B cell (primary cell): ENCODE results near the gene PES1. TPM values are rescaled to one million over a fixed set of nuclear protein-coding genes. Genes with fewer than 3 reads are reported as not detected.

Experiments used
- ATAC-seq: fragments of 200-7000 bp; cut with Tn5 transposase; one replicate; pipeline ENCODE4 v1.10.0; 2021; ENCODE audit warnings: low read depth, mild to moderate bottlenecking, moderate number of reproducible peaks, moderate library complexity
- CTCF ChIA-PET: fragments of 350-600 bp; sonication (Branson Sonifier 250); formaldehyde crosslinking; loops from one replicate; lab custom pipeline; 2021; ENCODE audit warnings: antibody characterized with exemption, inconsistent platforms; lab: Charles Lee
- POLR2A ChIA-PET: fragments of 350-600 bp; sonication (Branson Sonifier 250); formaldehyde crosslinking; loops from one replicate; lab custom pipeline; 2021; ENCODE audit warnings: antibody characterized with exemption; lab: Charles Lee
- DNase-seq: peaks from one replicate; pipeline ENCODE4 v3.0.0; 2013
- H2AFZ ChIP-seq: 2 replicates; pipeline ENCODE4 v1.6.1; 2012; ENCODE audit warnings: mild to moderate bottlenecking, low read depth, low read length; ENCODE audit not compliant: insufficient read depth, poor library complexity, severe bottlenecking
- H3K27ac ChIP-seq, 2 donors: 1 replicate in 1 of 2; 2 replicates in 1 of 2; pipeline ENCODE4 v1.5.1; 2012 to 2013; ENCODE audit warnings: low read length in 2 of 2, mild to moderate bottlenecking in 2 of 2, moderate library complexity in 1 of 2
- H3K27me3 ChIP-seq, 4 experiments: fragments of 200-600 bp in 1 of 4; sonication (generic) in 1 of 4; replicated peaks in 1 of 4; 1 replicate in 2 of 4; 2 replicates in 2 of 4; pipeline versions ENCODE4 v1.6.1 to v1.7.0; 2013 to 2016; ENCODE audit warnings: low read length in 3 of 4, mild to moderate bottlenecking in 2 of 4, mixed read lengths in 1 of 4, moderate library complexity in 1 of 4; ENCODE audit not compliant: insufficient read depth in 4 of 4, control insufficient read depth in 3 of 4; ENCODE audit errors: control extremely low read depth in 1 of 4
- H3K36me3 ChIP-seq, 2 experiments: replicated peaks in 1 of 2; 1 replicate in 1 of 2; 2 replicates in 1 of 2; pipeline versions ENCODE4 v1.6.1 to v1.7.1; 2013; ENCODE audit warnings: low read length in 1 of 2; ENCODE audit not compliant: insufficient read depth in 2 of 2, control insufficient read depth in 1 of 2; ENCODE audit errors: control extremely low read depth in 1 of 2, extremely low read depth in 1 of 2
- H3K4me1 ChIP-seq, 2 donors: fragments of 200-600 bp in 1 of 2; sonication (generic) in 1 of 2; 1 replicate in 1 of 2; 2 replicates in 1 of 2; pipeline versions ENCODE4 v1.5.1 to v1.6.1; 2013 to 2017; ENCODE audit warnings: low read length in 2 of 2; ENCODE audit not compliant: control insufficient read depth in 2 of 2, insufficient read depth in 2 of 2
- H3K4me2 ChIP-seq: replicated peaks from 2 replicates; pipeline ENCODE3; 2012; ENCODE audit warnings: mild to moderate bottlenecking, low read depth, low read length; ENCODE audit not compliant: poor library complexity, severe bottlenecking
- H3K4me3 ChIP-seq, 5 experiments: fragments of 200-600 bp in 1 of 5; sonication (generic) in 1 of 5; 1 replicate in 3 of 5; 2 replicates in 2 of 5; pipeline versions ENCODE4 v1.5.1 to v1.7.0; 2011 to 2016; ENCODE audit warnings: low read length in 4 of 5, mild to moderate bottlenecking in 4 of 5, low read depth in 2 of 5, control low read depth in 1 of 5, moderate library complexity in 1 of 5; ENCODE audit not compliant: insufficient read depth in 1 of 5; ENCODE audit errors: control extremely low read depth in 1 of 5, extremely low read depth in 1 of 5
- H3K79me2 ChIP-seq: fragments of 200-600 bp; sonication (generic); one replicate; pipeline ENCODE4 v1.6.0; 2016; ENCODE audit warnings: low read length; ENCODE audit not compliant: control insufficient read depth, insufficient read depth
- H3K9ac ChIP-seq: fragments of 200-600 bp; sonication (generic); 2 replicates; pipeline ENCODE4 v1.6.1; 2017; ENCODE audit warnings: mild to moderate bottlenecking, low read length, moderate library complexity
- H3K9me3 ChIP-seq, 3 donors: one replicate each; pipeline versions ENCODE4 v1.6.1 to v1.7.1; 2013; ENCODE audit warnings: low read length in 2 of 3; ENCODE audit not compliant: control insufficient read depth in 2 of 3, insufficient read depth in 1 of 3; ENCODE audit errors: control extremely low read depth in 1 of 3
- H4K20me1 ChIP-seq: 2 replicates; pipeline ENCODE4 v1.6.0; 2012; ENCODE audit warnings: mild to moderate bottlenecking, low read length; ENCODE audit not compliant: insufficient read depth, control insufficient read depth, poor library complexity, severe bottlenecking
- H3K27ac Mint-ChIP-seq: one replicate; pipeline ENCODE4 v1.8.0; 2021; ENCODE audit warnings: mixed read lengths
- H3K27me3 Mint-ChIP-seq: one replicate; pipeline ENCODE4 v1.8.0; 2021; ENCODE audit warnings: mixed read lengths
- H3K4me1 Mint-ChIP-seq: one replicate; pipeline ENCODE4 v1.8.0; 2021; ENCODE audit warnings: mixed read lengths
- H3K4me3 Mint-ChIP-seq: one replicate; pipeline ENCODE4 v1.8.0; 2021; ENCODE audit warnings: mixed read lengths
- H3K9me3 Mint-ChIP-seq: one replicate; pipeline ENCODE4 v1.8.0; 2022; ENCODE audit warnings: mixed read lengths; ENCODE audit not compliant: insufficient read depth
- EZH2 ChIP-seq: IDR thresholded peaks from 2 replicates; pipeline ENCODE4 v1.6.1; 2012; ENCODE audit warnings: borderline replicate concordance, low read depth, mild to moderate bottlenecking, moderate library complexity, low read length; ENCODE audit not compliant: insufficient read depth, poor library complexity, severe bottlenecking
- WGBS: methylation state at CpG from one replicate; pipeline ENCODE4 v1.1.5; 2013; ENCODE audit warnings: missing lambda C conversion rate; ENCODE audit not compliant: insufficient coverage; 5-methylcytosine and 5-hydroxymethylcytosine counted together
- intact Hi-C: fragments of 100-400 bp; cut with micrococcal nuclease; formaldehyde crosslinking; loops from one replicate; pipeline ENCODE4 v1.10.0; 2022
- polyA plus RNA-seq: library from polyadenylated mRNA; depleted of rRNA; stranded (reverse); fragments of >200 nt; gene quantifications from 2 replicates; pipeline ENCODE4 v1.2.3, GENCODE V29; 2012
- total RNA-seq, 2 donors: library from RNA; stranded (reverse); fragments of 120-200 nt in 1 of 2; gene quantifications; 1 replicate in 1 of 2; 2 replicates in 1 of 2; pipeline versions ENCODE4 v1.2.3 to v1.2.4, GENCODE V29; 2013 to 2022
- TF ChIP-seq, protein P1 (sequence below): fragments of 200-600 bp; IDR thresholded peaks from one replicate; pipeline ENCODE4 v1.8.0; 2022; ENCODE audit warnings: antibody characterized with exemption, mild to moderate bottlenecking

PES1 gene
- total and polyA plus RNA-seq, 2 donors (not counting 1 experiment from before 2014, with no cell fraction given) = 38.1 to 75.2 TPM

DNA sequence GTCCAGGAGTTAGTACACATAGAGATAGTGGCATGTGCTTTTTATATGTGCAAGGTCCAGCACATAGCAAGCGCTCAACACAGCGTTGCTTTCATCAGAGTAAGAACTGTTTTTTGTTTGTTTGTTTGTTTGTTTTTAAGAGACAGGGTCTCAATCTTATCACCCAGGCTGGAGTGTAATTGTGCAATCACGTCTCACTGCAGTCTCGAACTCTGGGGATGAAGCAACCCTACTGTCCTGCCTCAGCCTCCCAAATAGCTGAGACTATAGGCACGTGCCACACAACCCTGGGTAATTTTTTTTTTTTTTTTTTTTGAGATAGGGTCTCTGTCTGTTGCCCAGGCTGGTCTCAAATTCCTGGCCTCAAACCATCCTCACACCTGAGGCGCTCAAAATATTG, 26.1 kb upstream of the PES1 start:
- H3K4me2 ChIP-seq = no peak overlapping the region
- H2AFZ ChIP-seq = no peak overlapping the region
- no peak for ATAC-seq
- no peaks in the 10 kb centered on the region for H3K9me3 Mint-ChIP-seq
- no peak for TF ChIP-seq EZH2
- TF ChIP-seq, protein P1, sequence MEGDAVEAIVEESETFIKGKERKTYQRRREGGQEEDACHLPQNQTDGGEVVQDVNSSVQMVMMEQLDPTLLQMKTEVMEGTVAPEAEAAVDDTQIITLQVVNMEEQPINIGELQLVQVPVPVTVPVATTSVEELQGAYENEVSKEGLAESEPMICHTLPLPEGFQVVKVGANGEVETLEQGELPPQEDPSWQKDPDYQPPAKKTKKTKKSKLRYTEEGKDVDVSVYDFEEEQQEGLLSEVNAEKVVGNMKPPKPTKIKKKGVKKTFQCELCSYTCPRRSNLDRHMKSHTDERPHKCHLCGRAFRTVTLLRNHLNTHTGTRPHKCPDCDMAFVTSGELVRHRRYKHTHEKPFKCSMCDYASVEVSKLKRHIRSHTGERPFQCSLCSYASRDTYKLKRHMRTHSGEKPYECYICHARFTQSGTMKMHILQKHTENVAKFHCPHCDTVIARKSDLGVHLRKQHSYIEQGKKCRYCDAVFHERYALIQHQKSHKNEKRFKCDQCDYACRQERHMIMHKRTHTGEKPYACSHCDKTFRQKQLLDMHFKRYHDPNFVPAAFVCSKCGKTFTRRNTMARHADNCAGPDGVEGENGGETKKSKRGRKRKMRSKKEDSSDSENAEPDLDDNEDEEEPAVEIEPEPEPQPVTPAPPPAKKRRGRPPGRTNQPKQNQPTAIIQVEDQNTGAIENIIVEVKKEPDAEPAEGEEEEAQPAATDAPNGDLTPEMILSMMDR = no peak
- H3K79me2 ChIP-seq = no peaks in the 10 kb centered on the region
- no peaks in the 10 kb centered on the region for H4K20me1 ChIP-seq
- H3K9me3 ChIP-seq = no peaks in the 10 kb centered on the region
- H3K27ac Mint-ChIP-seq = no peak overlapping the region
- H3K27ac ChIP-seq = no peak overlapping the region
- CTCF ChIA-PET = no interaction called here
- DNase-seq = no peak
- no peaks in the 10 kb centered on the region for H3K4me1 Mint-ChIP-seq
- WGBS = no CpG with 5 or more reads among the region's 6 CpGs
- no peak overlapping the region for H3K4me3 Mint-ChIP-seq
- H3K27me3 ChIP-seq = no peaks in the 10 kb centered on the region
- no peak overlapping the region for H3K4me3 ChIP-seq
- no peaks in the 10 kb centered on the region for H3K36me3 ChIP-seq
- peaks cover 19% of the 10 kb centered on the region for H3K27me3 Mint-ChIP-seq
- POLR2A ChIA-PET = no interaction called here
- no peaks in the 10 kb centered on the region for H3K4me1 ChIP-seq
- H3K9ac ChIP-seq = no peak overlapping the region
- intact Hi-C loops = no loop called here

DNA sequence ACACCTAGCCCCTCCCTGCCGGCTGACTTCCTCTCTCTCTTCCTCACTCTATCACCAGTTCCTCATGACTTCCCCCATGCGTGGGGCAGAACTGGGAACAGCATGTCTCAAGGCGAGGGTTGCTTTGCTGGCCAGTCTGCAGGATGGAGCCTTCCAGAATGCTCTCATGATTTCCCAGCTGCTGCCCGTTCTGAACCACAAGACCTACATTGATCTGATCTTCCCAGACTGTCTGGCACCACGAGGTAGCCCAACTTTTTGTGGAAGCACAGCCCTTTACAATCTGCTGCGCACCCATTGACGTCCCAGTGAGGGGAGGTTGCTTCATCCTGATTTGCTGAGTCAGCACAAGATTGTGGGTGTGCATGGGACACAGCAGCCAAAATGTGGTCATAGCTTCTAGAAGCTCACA, 23.8 kb upstream of the PES1 start:
- TF ChIP-seq, protein P1 = no peak
- no peak for TF ChIP-seq EZH2
- H3K4me3 ChIP-seq = no peak overlapping the region
- no peak overlapping the region for H3K9ac ChIP-seq
- ChIA-PET CTCF (no interaction called here), POLR2A (no interaction called here)
- H3K27ac ChIP-seq = no peak overlapping the region
- H3K36me3 ChIP-seq = no peaks in the 10 kb centered on the region
- no peak overlapping the region for H3K4me2 ChIP-seq
- no peaks in the 10 kb centered on the region for H4K20me1 ChIP-seq
- WGBS = 92% methylated on average over 6 of the region's 7 CpGs
- Mint-ChIP-seq H3K9me3 (no peaks in the 10 kb centered on the region), H3K4me1 (no peaks in the 10 kb centered on the region), H3K4me3 (no peak overlapping the region), H3K27me3 (peaks cover 20% of the 10 kb centered on the region), H3K27ac (no peak overlapping the region)
- H3K9me3 ChIP-seq = no peaks in the 10 kb centered on the region
- ATAC-seq (no peak), DNase-seq (no peak)
- intact Hi-C loops = no loop called here
- H3K79me2 ChIP-seq = no peaks in the 10 kb centered on the region
- no peak overlapping the region for H2AFZ ChIP-seq
- H3K4me1 ChIP-seq = no peaks in the 10 kb centered on the region
- H3K27me3 ChIP-seq = no peaks in the 10 kb centered on the region
